GM13976 (cell line): ENCODE data around the gene CDS2.

ENCODE experiments used
- DNase-seq: peaks from one replicate; pipeline ENCODE4 v3.0.0; 2012; ENCODE audit warnings: low spot score
- in situ Hi-C: fragments of 300-500 bp; cut with MboI; formaldehyde crosslinking; loops from one replicate; pipeline ENCODE4 v1.12.0; 2022; ENCODE audit warnings: low sequenced_read_pairs, mixed read lengths, inconsistent platforms; ENCODE audit not compliant: unreplicated experiment
- TF ChIP-seq, protein P1 (sequence below): IDR thresholded peaks from 2 replicates; pipeline ENCODE4 v1.5.1; 2012; ENCODE audit warnings: borderline replicate concordance, mild to moderate bottlenecking; ENCODE audit not compliant: insufficient read depth; ENCODE audit errors: extremely low read depth, missing control alignments, control extremely low read depth

The CDS2 gene

DNA sequence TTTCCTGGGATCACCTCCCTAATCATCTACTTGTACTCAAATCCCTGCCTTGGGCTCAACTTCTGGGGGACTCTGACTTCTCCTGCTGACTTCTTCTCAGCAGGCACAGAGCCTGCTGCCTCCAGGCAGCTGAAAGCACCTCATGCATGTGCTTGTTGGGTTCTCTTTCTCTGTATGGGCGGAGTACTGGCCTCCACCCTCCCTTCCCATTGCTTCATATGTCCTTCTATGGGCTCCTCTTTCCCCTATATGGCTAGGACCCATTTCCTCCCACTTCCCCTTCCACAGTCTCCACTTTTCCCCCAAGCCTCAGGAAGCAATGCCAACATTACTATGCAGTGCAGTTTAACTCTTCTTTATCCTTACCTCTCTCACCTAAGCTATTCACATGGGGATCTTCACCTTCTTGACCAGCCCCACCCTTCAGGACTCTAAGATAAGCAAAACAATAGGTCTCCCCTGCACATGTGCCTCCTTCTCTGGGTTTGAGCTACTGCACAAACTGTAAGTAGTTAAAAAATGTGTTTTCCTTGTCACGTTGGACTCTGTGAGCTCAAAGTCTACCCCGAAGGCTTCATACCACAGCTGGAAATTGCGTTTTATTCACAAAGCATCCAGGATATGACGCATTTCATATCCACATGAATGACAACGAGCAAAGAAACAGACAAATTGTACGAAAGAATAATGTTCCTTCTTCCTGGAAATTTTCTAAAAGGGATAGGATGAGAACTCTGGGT, 93.7 kb downstream of the CDS2 start:
- TF ChIP-seq, protein P1, sequence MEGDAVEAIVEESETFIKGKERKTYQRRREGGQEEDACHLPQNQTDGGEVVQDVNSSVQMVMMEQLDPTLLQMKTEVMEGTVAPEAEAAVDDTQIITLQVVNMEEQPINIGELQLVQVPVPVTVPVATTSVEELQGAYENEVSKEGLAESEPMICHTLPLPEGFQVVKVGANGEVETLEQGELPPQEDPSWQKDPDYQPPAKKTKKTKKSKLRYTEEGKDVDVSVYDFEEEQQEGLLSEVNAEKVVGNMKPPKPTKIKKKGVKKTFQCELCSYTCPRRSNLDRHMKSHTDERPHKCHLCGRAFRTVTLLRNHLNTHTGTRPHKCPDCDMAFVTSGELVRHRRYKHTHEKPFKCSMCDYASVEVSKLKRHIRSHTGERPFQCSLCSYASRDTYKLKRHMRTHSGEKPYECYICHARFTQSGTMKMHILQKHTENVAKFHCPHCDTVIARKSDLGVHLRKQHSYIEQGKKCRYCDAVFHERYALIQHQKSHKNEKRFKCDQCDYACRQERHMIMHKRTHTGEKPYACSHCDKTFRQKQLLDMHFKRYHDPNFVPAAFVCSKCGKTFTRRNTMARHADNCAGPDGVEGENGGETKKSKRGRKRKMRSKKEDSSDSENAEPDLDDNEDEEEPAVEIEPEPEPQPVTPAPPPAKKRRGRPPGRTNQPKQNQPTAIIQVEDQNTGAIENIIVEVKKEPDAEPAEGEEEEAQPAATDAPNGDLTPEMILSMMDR: no peak
- in situ Hi-C loops: no loop called here
- DNase-seq: no peak

DNA sequence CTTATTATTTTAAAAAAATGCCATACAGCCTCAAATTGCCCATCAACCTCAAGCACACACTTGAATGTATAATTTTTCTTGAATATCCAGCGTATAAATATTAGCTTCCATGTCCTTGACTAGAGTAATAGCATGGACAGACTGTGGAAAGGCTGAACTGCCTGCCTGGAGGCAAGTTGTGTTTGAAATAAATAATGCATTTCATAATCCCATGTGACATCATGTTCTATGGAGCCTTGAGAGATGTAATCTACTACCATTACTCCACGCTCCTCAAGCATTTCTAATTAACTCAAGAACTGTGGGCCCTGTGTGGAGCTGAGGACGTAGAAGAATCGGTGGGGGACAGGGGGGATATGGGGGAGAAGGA, 94.2 kb downstream of the CDS2 start:
- TF ChIP-seq, protein P1: no peak
- DNase-seq: no peak
- in situ Hi-C loops: no loop called here

DNA sequence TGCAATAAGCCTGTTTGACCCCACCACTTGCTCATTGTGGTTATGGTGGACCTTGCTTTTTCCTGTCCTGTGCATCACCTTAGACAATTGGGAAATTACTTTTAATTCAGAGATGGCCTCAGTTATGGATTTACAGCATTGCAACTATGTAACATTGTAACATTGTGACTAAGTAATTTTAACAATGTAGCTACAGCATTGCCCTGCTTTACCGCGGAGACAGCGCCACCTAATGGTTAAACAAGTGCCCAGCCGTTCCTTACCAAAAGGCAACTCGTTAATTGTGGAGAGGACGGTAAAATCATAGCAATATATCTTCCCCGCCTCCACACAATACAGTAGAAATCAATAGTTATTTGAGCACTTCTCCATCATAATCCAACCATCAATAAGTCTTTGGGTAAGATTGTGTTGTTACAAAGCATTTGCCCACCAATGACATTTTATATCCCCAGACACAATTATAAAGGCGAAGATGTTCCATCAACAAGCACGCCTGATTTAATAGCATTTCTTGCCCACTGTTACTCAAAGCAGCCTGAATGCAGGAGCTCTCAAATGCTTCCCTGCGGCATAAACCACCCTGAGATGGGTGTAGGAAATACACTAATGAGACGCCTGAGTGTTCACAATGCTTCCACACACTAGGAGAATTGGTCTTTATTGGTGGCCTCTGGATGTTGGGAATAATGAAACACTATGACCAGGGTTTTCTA, 96.3 kb downstream of the CDS2 start:
- TF ChIP-seq, protein P1: peak; percentile 81
- peak; percentile 75 for DNase-seq
- in situ Hi-C loops: no loop called here

DNA sequence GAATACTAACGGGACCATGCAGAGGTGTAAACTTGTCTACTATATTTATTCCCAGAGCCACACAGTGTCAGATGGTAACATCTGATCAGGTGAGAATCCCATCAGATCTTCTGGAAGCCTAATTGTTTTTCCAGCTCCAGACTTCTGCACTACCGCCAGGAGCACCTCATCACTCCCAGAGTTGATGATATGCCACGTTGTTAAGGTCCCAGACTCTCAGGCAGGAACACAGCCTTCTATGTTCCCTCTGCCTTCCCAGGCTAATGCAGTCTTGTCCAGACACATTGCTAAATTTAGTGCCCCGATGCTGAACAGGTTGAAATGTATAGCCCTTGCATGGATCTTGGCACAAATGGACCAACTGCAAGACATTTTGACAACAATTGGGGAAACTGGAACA, 103.7 kb downstream of the CDS2 start:
- TF ChIP-seq, protein P1: no peak

DNA sequence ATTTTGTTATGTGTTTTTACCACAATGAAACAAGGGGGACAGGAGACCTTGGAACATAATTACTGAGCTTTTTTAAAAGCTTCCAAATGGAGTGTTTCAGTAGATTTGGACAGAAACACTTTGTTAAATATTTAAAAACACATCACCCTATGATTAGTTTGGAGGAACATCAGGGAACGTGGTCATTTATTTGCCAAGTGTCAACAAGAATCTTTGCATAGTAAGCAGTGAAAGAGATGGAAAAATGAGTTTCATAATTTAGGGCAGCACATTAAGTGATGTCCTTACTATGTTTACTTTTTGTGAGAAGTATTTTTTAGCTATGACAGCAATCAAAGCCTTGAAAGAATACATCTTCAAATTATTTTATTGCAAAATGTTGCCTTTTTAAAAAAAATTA, 107.3 kb downstream of the CDS2 start:
- TF ChIP-seq, protein P1: no peak
- no peak for DNase-seq
- in situ Hi-C loops: no loop called here

More for the DNA sequence above, 103.7 kb downstream of the CDS2 start:
- in situ Hi-C loops: no loop called here
- no peak for DNase-seq

DNA sequence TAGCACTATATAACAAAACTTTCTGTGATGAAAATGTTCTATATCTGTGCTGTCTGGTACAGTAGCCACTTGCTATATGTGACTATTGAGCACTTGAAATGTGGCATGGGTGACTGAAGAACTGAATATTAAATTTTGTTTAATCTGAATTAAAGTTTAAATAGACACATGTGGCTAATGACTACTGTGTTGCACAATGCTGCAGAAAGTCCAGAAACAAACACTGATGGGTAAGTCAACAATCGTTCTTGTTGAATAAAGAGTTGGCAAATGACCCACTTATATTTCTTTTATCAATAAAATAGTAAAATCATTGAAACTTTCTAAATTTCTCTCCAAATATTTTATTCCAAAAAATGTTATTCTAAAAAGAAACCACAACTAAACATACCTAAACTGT, 108.2 kb downstream of the CDS2 start:
- DNase-seq: no peak
- in situ Hi-C loops: no loop called here
- TF ChIP-seq, protein P1: no peak
